HEK293 (cell line): ENCODE data around the gene SAMD4B.
A peak's percentile ranks its signal among the peaks of the same experiment; 100 is the strongest.

ENCODE experiments used
- CTCF ChIA-PET: fragments of 350-600 bp; formaldehyde crosslinking; extraction: SDS; loops from one replicate; lab custom pipeline; 2021; ENCODE audit warnings: antibody characterized with exemption; lab: Yijun Ruan, JAX
- POLR2A ChIA-PET: fragments of 300-600 bp; formaldehyde crosslinking; extraction: SDS; loops from one replicate; lab custom pipeline; 2020; ENCODE audit warnings: antibody characterized with exemption, inconsistent platforms; lab: Yijun Ruan, JAX
- H3K27ac ChIP-seq: fragments of 200-500 bp; sonication (Bioruptor generic); 2 replicates; pipeline ENCODE4 v1.5.1; 2014; ENCODE audit warnings: low read depth, low read length, control low read depth, inconsistent platforms; ENCODE audit errors: extremely low read depth
- H3K36me3 ChIP-seq, 2 experiments: fragments of 200-500 bp in 1 of 2; sonication (Bioruptor generic) in 1 of 2; 1 replicate in 1 of 2; 2 replicates in 1 of 2; pipeline ENCODE4 v1.5.1; 2014 to 2017; ENCODE audit warnings: inconsistent platforms in 2 of 2, low read length in 2 of 2; ENCODE audit not compliant: control insufficient read depth in 2 of 2, insufficient read depth in 1 of 2
- H3K4me1 ChIP-seq: fragments of 200-500 bp; sonication (Bioruptor generic); 2 replicates; pipeline ENCODE4 v1.5.1; 2014; ENCODE audit warnings: mild to moderate bottlenecking, low read length, inconsistent platforms; ENCODE audit not compliant: control insufficient read depth, insufficient read depth
- H3K4me3 ChIP-seq: 2 replicates; pipeline ENCODE4 v1.5.1; 2011; ENCODE audit warnings: low read depth, mild to moderate bottlenecking, control low read depth, low read length, moderate library complexity
- H3K9me3 ChIP-seq: fragments of 200-500 bp; sonication (Bioruptor generic); 2 replicates; pipeline ENCODE4 v1.5.1; 2014; ENCODE audit warnings: low read depth, low read length, inconsistent platforms; ENCODE audit not compliant: control insufficient read depth, insufficient read depth
- KLF1 ChIP-seq: fragments of 450-650 bp; formaldehyde crosslinking; IDR thresholded peaks from 2 replicates; pipeline ENCODE4 v1.5.1; 2016; ENCODE audit warnings: missing biosample characterization, missing genetic modification characterization
- PRDM1 ChIP-seq: fragments of 450-650 bp; formaldehyde crosslinking; IDR thresholded peaks from 2 replicates; pipeline ENCODE4; 2016; ENCODE audit warnings: missing biosample characterization, missing genetic modification characterization
- SCRT1 ChIP-seq: fragments of 450-650 bp; formaldehyde crosslinking; IDR thresholded peaks from 2 replicates; pipeline ENCODE4 v1.5.1; 2016; ENCODE audit warnings: missing biosample characterization, missing genetic modification characterization, borderline replicate concordance
- ZBTB48 ChIP-seq: fragments of 450-650 bp; formaldehyde crosslinking; IDR thresholded peaks from 2 replicates; pipeline ENCODE4 v1.5.1; 2016; ENCODE audit warnings: missing biosample characterization, missing genetic modification characterization
- ZBTB8A ChIP-seq: fragments of 450-650 bp; formaldehyde crosslinking; IDR thresholded peaks from 2 replicates; pipeline ENCODE4 v1.5.1; 2016; ENCODE audit warnings: missing biosample characterization, missing genetic modification characterization
- ZIC2 ChIP-seq: fragments of 450-650 bp; formaldehyde crosslinking; IDR thresholded peaks from 2 replicates; pipeline ENCODE4 v1.5.1; 2016; ENCODE audit warnings: missing biosample characterization, missing genetic modification characterization
- ZNF184 ChIP-seq: fragments of 450-650 bp; IDR thresholded peaks from 2 replicates; pipeline ENCODE4 v1.5.1; 2018; ENCODE audit warnings: missing biosample characterization, mild to moderate bottlenecking, missing genetic modification characterization
- ZNF2 ChIP-seq: fragments of 450-650 bp; formaldehyde crosslinking; IDR thresholded peaks from 2 replicates; pipeline ENCODE4 v1.5.1; 2016; ENCODE audit warnings: missing biosample characterization, missing genetic modification characterization
- ZNF302 ChIP-seq: fragments of 450-650 bp; formaldehyde crosslinking; IDR thresholded peaks from 2 replicates; pipeline ENCODE4 v1.5.1; 2016; ENCODE audit warnings: missing biosample characterization, missing genetic modification characterization, low read depth
- ZNF366 ChIP-seq: fragments of 450-650 bp; formaldehyde crosslinking; conservative IDR thresholded peaks from 2 replicates; pipeline ENCODE4 v1.5.1; 2016; ENCODE audit warnings: missing biosample characterization, missing genetic modification characterization
- ZNF394 ChIP-seq: fragments of 450-650 bp; formaldehyde crosslinking; IDR thresholded peaks from 2 replicates; pipeline ENCODE4 v1.5.1; 2016; ENCODE audit warnings: missing biosample characterization, missing genetic modification characterization, mild to moderate bottlenecking, moderate library complexity, borderline replicate concordance
- ZNF398 ChIP-seq: fragments of 450-650 bp; formaldehyde crosslinking; IDR thresholded peaks from 2 replicates; pipeline ENCODE4 v1.5.1; 2017; ENCODE audit warnings: missing biosample characterization, missing genetic modification characterization
- ZNF449 ChIP-seq: fragments of 450-650 bp; formaldehyde crosslinking; IDR thresholded peaks from 2 replicates; pipeline ENCODE4 v1.5.1; 2017; ENCODE audit warnings: missing biosample characterization, mild to moderate bottlenecking, missing genetic modification characterization, moderate library complexity
- ZNF580 ChIP-seq: fragments of 450-650 bp; formaldehyde crosslinking; IDR thresholded peaks from 2 replicates; pipeline ENCODE4 v1.5.1; 2016; ENCODE audit warnings: missing biosample characterization, missing genetic modification characterization
- ZNF785 ChIP-seq: fragments of 450-650 bp; formaldehyde crosslinking; IDR thresholded peaks from 2 replicates; pipeline ENCODE4 v1.5.1; 2016; ENCODE audit warnings: missing biosample characterization, missing genetic modification characterization
- TF ChIP-seq, protein P1 (sequence below): fragments of 450-650 bp; formaldehyde crosslinking; IDR thresholded peaks from 2 replicates; pipeline ENCODE4 v1.5.1; 2016; ENCODE audit warnings: missing biosample characterization, missing genetic modification characterization
- TF ChIP-seq, protein P2 (sequence below): fragments of 450-650 bp; formaldehyde crosslinking; IDR thresholded peaks from 2 replicates; pipeline ENCODE4 v1.5.1; 2016; ENCODE audit warnings: missing biosample characterization, missing genetic modification characterization
- TF ChIP-seq, protein P3 (sequence below): fragments of 450-650 bp; formaldehyde crosslinking; IDR thresholded peaks from 2 replicates; pipeline ENCODE4 v1.5.1; 2016; ENCODE audit warnings: missing biosample characterization, missing genetic modification characterization

The SAMD4B gene

DNA sequence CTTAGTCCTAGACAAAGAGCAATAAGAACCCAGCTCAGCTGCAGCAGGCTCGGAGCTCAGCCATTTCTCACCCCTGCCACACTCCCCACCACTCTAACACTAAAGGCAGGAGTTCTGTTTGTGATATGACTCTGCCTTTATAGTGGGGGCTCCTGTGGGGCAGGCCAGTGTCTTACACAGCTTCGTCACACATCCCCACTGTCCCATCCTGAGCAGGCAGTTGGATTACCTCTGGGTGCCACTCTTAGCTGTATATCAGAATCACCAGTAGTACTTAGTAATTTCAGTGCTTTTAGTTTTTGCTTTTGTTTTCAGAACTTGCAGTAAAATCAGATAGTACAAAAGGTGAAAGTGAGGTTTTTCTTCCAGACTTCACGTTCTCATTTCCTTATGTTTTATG is 16.8 kb downstream of the SAMD4B start:
- ChIA-PET POLR2A (interaction anchor here (0.6 kb wide), 1 partner anchor 77 kb away, joined by 3 read pairs; the partner anchor contains the start of gene RPS16), CTCF (interaction anchor here (0.6 to 1.5 kb wide), 3 partner anchors 38 to 271 kb away, joined by 3 to 4 read pairs (median 3); no protein-coding TSS in a partner anchor)
- Histone ChIP-seq H3K9me3 (no peaks in the 10 kb centered on the region), H3K27ac (0 out of 2 replicates have a peak overlapping the region, but pooled peaks have one; percentile 30), H3K4me1 (no peaks in the 10 kb centered on the region), H3K4me3 (no peak overlapping the region), H3K36me3 (peaks cover 92 to 95% of the 10 kb centered on the region in 2 experiments)
- TF ChIP-seq PRDM1 (tag by site-specific recombination) (peak; percentile 66; the same call in 1 of the 2 replicates), ZNF366 (tag by site-specific recombination) (no peak)
- TF ChIP-seq, all 188 proteins: peak for 1

- TF ChIP-seq, protein P1, sequence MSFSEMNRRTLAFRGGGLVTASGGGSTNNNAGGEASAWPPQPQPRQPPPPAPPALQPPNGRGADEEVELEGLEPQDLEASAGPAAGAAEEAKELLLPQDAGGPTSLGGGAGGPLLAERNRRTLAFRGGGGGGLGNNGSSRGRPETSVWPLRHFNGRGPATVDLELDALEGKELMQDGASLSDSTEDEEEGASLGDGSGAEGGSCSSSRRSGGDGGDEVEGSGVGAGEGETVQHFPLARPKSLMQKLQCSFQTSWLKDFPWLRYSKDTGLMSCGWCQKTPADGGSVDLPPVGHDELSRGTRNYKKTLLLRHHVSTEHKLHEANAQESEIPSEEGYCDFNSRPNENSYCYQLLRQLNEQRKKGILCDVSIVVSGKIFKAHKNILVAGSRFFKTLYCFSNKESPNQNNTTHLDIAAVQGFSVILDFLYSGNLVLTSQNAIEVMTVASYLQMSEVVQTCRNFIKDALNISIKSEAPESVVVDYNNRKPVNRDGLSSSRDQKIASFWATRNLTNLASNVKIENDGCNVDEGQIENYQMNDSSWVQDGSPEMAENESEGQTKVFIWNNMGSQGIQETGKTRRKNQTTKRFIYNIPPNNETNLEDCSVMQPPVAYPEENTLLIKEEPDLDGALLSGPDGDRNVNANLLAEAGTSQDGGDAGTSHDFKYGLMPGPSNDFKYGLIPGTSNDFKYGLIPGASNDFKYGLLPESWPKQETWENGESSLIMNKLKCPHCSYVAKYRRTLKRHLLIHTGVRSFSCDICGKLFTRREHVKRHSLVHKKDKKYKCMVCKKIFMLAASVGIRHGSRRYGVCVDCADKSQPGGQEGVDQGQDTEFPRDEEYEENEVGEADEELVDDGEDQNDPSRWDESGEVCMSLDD (tag by site-specific recombination) = 0 out of 2 replicates have a peak, but pooled peaks have one; percentile 21
- TF ChIP-seq ZNF394 (tag by site-specific recombination) (no peak), ZIC2 (tag by site-specific recombination) (peak; percentile 22; the same call in 1 of the 2 replicates), ZBTB8A (tag by site-specific recombination) (no peak), ZNF449 (no peak)
- H3K4me3 ChIP-seq = no peak overlapping the region
- H3K36me3 ChIP-seq = peaks cover 88 to 95% of the 10 kb centered on the region in 2 experiments
- H3K27ac ChIP-seq = peak overlapping the region; percentile 41; the same call in 1 of the 2 replicates
- H3K9me3 ChIP-seq = no peaks in the 10 kb centered on the region
- POLR2A ChIA-PET = no interaction called here
- no peaks in the 10 kb centered on the region for H3K4me1 ChIP-seq
- CTCF ChIA-PET = interaction anchor here (0.7 kb wide), 2 partner anchors 37 to 51 kb away, joined by 3 to 4 read pairs; no protein-coding TSS in a partner anchor
Observed at GRCh38 chr19:39360599-39360998, 18.4 kb downstream of the SAMD4B start.

DNA sequence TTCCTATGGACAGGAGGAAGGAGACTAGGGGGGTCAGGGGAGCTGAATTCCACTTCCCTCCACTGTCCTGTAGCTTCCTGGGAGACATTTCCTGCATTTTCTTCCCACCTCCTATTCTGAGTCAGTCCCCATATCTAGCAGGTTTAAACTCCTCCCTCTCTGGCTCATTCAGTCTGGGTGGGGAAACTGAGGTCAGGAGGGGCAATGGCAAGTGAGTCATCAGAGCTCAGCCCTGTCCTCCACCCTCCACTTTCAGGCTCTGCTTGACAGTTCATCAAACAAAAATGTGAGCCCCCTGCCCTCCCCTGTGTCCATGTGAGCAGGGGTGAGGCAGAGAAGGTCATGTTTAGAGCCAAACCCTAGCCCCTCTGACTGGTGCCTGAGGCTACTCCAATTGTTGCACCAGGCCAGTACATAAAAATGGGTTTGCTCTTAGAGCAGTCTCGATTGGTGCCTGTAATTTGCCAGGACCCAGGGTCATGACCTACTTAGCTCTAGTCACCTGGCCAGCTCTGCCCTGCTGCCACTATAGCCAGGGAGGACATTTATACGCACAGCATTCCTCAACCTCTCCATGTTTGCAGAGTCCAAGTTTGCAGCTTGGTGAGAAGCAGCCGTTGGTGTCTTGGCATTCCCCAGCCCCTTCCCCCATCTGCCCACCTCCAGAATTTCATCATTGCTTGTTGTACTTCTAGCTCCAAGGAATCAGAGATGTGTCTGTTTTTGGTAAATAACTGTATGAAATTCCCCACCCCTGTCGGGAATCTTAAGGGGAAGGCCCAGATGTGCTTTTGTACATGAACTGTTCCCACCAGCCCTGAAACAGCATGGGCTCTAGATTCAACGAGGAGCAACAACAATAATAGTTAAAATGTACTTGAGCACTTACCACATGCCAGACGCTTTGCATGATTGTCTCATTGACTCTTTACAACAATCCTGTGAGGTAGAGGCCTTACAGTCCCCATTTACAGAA is 20.7 kb downstream of the SAMD4B start:
- H3K9me3 ChIP-seq = no peaks in the 10 kb centered on the region
- H3K36me3 ChIP-seq = peaks cover 82 to 94% of the 10 kb centered on the region in 2 experiments
- ChIA-PET POLR2A (interaction anchor here (0.6 to 2.2 kb wide), 7 partner anchors 10 to 118 kb away, joined by 3 to 13 read pairs (median 4); partner anchors contain the start of genes MED29, PAF1, RPS16 and SAMD4B), CTCF (interaction anchor here (0.9 to 1.3 kb wide), 7 partner anchors 21 to 176 kb away, joined by 3 to 7 read pairs (median 3); partner anchors contain the start of genes EID2B, PLEKHG2 and SAMD4B)
- H3K4me1 ChIP-seq = no peaks in the 10 kb centered on the region
- H3K4me3 ChIP-seq = no peak overlapping the region
- H3K27ac ChIP-seq = peak overlapping the region; percentile 41; the same call in 1 of the 2 replicates
- TF ChIP-seq ZNF302 (no peak), ZBTB48 (tag by site-specific recombination) (no peak), ZNF785 (tag by site-specific recombination) (no peak), ZNF580 (tag by site-specific recombination) (no peak), ZNF2 (no peak), KLF1 (tag by site-specific recombination) (peak; percentile 68), ZNF398 (tag by site-specific recombination) (no peak), ZNF184 (tag by site-specific recombination) (no peak), SCRT1 (tag by site-specific recombination) (no peak)
- TF ChIP-seq, protein P2, sequence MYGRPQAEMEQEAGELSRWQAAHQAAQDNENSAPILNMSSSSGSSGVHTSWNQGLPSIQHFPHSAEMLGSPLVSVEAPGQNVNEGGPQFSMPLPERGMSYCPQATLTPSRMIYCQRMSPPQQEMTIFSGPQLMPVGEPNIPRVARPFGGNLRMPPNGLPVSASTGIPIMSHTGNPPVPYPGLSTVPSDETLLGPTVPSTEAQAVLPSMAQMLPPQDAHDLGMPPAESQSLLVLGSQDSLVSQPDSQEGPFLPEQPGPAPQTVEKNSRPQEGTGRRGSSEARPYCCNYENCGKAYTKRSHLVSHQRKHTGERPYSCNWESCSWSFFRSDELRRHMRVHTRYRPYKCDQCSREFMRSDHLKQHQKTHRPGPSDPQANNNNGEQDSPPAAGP = peak; percentile 89
- TF ChIP-seq, protein P3, sequence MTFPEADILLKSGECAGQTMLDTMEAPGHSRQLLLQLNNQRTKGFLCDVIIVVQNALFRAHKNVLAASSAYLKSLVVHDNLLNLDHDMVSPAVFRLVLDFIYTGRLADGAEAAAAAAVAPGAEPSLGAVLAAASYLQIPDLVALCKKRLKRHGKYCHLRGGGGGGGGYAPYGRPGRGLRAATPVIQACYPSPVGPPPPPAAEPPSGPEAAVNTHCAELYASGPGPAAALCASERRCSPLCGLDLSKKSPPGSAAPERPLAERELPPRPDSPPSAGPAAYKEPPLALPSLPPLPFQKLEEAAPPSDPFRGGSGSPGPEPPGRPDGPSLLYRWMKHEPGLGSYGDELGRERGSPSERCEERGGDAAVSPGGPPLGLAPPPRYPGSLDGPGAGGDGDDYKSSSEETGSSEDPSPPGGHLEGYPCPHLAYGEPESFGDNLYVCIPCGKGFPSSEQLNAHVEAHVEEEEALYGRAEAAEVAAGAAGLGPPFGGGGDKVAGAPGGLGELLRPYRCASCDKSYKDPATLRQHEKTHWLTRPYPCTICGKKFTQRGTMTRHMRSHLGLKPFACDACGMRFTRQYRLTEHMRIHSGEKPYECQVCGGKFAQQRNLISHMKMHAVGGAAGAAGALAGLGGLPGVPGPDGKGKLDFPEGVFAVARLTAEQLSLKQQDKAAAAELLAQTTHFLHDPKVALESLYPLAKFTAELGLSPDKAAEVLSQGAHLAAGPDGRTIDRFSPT (tag by site-specific recombination) = no peak
